Testis (tissue), 2 donors: Measurements from ENCODE around the gene ZNF800.

Experiments
- CTCF ChIP-seq, 3 experiments: fragments of 450-650 bp in 2 of 3; fragments of 200-600 bp in 1 of 3; sonication (generic) in 1 of 3; IDR thresholded peaks; one replicate each; pipeline ENCODE4 v1.5.1; 2016 to 2019; ENCODE audit warnings: antibody characterized with exemption in 3 of 3, mild to moderate bottlenecking in 2 of 3, moderate library complexity in 1 of 3
- POLR2A ChIP-seq: fragments of 450-650 bp; IDR thresholded peaks from one replicate; pipeline ENCODE4 v1.6.1; 2017; ENCODE audit warnings: antibody characterized with exemption, mild to moderate bottlenecking, moderate library complexity

DNA sequence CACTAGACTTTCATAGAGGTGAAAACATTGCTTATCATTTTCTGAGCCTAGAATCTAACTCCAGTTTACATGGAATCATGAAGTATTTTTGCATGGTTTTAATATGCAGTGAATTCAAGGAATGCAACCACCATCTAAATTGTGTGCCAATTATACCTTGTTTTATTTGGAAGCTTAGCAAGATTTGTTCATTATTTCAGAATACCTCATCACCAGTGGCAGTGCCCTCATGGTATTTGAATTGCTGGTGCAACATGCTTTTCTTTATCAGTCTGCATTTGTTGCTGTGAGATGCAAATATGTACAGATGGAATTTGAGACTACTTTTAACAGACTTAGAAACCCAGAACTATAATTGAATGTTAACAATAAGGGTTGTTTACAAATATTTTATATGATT is 18.7 kb upstream of the ZNF800 start:
- no peak for TF ChIP-seq POLR2A
- TF ChIP-seq CTCF (IDR thresholded peaks at IDR 0.05): no peak
